CD4-positive, alpha-beta T cell treated with Interferon gamma for 1 hour (primary cell): ENCODE measurements around the gene PLBD2.

Experiments
- DNase-seq: peaks from one replicate; pipeline ENCODE4 v3.0.0-alpha.2; 2020

Gene PLBD2

GRCh38 chr12:113397497-113398197 is 39.3 kb downstream of the PLBD2 start:
- no peak for DNase-seq

GRCh38 chr12:113398346-113399290 is 40.2 kb downstream of the PLBD2 start:
- DNase-seq: no peak

- no peak for DNase-seq
Observed at GRCh38 chr12:113399490-113399889, 41.1 kb downstream of the PLBD2 start.

GRCh38 chr12:113400362-113400761 is 42.0 kb downstream of the PLBD2 start:
- DNase-seq: no peak

DNA sequence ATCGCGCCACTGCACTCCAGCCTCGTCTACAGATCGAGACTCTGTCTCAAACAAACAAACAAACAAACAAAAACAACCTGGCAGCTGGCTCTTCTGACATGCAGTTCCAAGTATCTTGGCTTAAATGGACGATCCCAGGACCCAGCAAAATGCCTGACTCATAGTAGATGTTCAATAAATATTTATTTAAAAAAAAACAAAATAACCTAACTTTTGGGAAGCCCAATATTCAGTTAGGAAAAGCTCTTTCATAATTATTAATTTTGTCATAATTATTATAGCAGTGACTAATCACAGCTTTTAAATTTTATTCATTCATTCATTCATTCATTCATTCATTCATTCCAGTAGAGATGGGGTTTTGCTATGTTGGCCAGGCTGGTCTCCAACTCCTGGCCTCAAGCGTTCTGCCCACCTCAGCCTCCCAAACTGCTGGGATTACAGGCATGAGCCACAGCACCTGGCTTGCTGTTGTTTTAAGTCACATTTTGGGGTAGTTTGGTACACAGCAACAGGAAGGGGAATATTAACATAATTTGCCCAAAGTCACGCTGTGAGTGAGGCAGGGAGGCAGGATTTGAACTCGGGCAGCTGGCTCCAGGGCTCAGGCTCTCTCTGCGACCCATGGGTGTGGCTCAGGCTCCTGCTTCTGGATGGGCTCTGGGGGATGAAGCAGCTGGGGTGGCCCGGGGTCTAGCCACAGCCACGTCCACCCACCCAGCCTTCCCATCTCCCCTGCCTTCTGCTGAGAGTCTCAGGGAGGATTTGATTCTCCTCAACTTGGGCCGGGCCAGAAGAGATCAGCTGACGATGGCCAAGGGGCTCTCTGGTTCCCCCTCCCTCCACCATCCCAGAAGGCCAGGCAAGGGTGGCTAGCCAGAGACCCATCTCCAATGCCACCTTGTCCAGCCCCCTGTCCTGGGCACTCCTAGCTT is 42.9 kb downstream of the PLBD2 start:
- no peak for DNase-seq

DNA sequence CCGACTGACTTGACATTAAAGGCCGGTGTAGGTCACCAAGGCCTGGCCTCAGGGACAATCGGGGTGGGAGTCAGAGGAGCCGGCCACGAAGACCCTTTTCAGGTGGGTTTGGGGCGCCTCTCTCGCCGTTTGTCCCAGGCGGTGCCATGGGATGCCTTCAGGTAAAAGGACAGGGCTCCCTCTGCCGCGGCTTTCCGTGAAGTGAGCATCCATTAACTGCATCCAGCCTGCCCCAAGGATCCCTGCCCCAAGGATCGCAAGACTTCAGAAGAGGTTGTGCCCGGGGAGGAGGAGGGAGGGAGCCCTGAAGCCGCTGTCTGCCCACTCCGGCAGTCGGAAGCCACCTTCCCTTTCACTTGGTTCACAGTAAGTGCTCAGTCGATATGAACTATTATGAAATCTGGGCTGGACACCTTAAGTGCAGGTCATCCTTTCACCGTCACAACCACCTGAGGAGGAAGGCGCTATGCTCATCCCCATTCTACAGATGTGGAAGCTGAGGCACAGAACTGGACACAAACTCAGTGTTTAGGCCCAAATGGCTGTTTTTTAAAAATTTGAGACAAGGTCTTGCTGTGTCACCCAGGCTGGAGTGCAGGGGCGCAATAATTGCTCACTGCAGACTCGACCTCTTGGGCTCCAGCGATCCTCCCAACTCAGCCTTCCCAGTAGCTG is 44.3 kb downstream of the PLBD2 start:
- DNase-seq: no peak

- DNase-seq: no peak
Observed at GRCh38 chr12:113403435-113404415, 45.3 kb downstream of the PLBD2 start, which contains the start of gene SDS. Gene SDS (minus strand): TSS chr12:113403887. CDS start chr12:113399708, 4,179 bp downstream.

DNA sequence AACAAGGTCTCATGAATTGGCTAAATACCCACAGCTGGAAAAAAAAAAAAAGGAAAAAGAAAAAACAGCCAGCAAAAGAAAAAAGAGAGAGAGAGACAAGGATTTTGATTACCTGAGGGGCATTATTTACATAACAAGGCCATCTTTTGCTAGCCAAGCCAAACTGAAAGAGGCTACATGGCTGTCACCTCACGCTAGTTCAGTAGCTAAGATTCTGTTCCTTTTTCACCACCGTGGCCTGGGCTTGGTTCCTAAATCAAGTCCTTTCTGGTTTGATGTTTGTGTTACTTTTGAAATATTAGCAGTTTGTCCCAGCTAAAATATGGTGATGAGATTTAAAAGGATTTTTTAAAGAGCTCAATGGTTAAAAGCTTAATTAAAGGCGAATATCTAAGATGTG is 47.3 kb downstream of the PLBD2 start:
- no peak for DNase-seq

GRCh38 chr12:113407931-113408600 is 49.7 kb downstream of the PLBD2 start:
- no peak for DNase-seq

DNA sequence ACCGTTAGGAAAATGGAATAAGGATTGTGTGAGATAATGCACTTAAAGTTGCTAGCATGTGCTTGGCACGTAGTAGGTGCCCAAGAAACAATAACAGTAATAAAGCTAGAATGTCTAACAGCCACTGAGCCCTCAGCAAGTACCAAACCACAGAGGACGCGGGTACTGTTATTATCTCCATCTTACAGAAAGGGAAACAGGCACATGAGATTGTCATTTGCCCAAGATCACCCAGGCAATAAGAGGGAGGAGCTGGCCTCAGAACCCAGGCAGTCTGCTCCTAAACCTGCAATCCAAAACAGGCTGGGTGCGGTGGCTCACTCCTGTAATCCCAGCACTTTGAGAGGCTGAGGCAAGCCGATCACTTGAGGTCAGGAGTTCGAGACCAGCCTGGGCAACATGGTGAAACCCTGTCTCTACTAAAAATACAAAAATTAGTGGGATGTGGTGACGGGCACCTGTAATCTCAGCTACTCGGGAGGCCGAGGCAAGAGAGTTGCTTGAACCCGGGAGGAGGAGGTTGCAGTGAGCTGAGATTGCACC is 50.4 kb downstream of the PLBD2 start:
- DNase-seq: no peak

DNA sequence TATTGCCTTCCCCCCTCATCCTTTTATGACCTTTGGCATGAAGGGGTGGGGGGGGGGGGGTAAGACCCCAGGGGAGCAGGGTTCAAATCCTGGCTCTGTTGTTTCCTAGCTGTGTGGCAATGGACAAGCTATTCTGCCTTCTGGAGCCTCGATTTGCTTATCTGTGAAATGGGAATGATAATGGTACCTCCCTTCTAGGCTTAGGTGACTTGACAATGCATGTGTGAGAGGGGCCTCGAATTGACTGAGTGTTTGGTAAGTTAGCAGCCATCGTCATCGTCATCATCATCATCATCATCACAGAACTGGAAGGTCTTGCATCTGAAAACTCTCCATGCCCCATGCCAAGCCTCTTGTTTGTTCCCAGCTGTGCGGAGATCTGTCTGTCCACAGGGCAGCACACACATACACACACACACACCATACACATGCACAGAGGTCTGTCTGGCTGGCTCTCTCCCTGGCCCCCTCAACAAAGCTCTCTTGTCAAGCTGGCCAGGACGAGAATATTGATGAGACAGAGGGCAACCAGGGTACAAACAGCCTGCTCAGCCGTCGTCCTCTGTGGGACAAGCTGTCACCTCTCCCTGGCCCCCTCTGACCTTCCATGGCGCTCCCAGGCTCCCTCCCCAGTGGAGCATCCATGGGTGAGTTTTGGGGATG is 51.2 kb downstream of the PLBD2 start:
- no peak for DNase-seq

GRCh38 chr12:113413488-113413939 is 55.1 kb downstream of the PLBD2 start:
- DNase-seq: no peak

GRCh38 chr12:113414519-113415038 is 56.2 kb downstream of the PLBD2 start:
- no peak for DNase-seq

DNA sequence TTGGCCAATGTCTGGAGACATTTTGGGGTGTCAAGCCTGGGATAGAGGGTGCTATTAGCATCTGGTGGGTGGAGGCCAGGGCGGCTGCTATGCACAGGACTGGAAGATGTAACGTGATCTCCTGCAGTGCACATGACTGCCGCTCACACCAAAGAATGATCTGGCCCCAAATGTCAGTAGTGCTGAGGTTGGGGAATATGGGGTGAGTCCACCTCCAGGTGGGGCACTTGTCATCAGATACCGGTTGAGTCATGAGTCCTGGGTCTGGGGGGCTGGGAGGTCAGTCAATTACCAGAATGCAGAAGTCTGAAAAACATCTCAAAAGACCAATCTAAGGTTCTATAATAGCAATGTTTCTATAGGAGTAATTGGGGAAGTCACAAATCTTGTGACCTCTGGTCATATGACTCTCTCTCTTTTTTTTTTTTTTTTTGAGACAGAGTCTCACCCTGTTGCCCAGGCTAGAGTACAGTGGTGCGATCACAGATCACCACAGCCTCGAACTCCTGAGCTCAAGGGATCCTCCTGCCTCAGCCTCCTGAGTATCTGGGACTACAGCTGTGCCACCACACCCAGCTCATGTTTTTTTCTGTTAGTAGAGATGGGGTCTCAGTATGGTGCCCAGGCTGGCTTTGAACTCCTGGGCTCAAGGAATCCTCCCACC is 57.8 kb downstream of the PLBD2 start:
- DNase-seq: peak; percentile 66

DNA sequence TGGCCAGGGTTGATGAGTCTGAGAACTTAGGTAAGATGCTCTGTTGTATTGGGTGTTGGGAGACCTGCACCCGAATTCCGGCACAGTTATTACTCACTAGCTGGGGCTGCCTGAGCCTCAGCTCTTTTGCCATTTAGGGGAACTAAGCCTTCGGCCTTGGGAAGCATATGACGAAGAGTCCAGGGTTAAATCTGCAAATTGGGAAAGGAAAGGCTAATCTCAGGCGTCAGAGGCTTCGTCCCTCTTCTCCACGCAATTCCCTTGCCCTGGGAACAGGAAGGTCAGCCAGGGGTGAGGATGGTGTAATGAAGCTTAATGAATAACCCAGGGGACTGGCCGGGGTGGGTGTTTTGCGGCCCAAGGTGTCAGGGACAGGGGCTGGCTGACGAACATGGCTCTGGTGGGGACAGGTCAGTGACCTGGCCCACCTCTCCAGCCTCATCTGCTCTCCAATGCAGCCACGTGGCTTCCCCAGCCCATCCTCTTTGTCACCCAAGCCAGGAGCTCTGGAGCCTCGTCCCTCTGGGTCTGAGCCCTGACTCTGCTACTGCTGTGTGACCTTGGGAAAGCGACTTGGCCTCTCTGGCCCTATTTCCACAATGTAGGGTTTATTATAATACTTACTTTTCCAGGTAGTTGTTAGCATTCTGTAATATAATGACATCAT is 60.0 kb downstream of the PLBD2 start:
- DNase-seq: no peak

DNA sequence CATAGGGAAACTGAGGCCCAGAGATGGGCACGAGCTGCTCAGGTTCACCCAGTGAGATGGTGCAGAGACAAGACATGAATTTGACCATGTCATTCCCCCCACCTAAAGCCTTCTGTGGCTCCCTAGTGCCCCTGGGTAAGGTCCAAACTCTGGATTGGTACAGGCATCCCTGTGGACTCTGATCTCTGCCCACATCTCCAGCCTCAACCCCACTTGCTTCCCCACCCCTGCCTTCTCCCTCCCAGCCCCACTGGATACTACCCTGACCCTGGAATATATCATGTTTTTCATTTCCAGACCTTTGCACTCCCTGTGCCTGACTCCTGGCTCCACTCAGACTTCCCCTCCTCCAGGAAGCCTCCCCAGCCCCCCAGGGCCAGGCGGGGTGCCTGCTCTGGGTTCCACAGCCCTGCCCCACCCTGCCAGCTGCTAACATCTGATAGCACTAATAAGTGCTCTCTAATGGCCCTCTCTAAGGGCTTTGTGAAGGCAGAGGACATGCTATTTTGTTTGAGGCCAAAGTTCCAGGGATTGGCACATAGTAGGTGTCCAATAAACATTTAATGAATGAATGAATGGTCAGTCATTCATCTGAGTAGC is 62.7 kb downstream of the PLBD2 start:
- no peak for DNase-seq
